GM19043 (cell line): ENCODE data around the gene MS4A1.
"Not testable (repeated sequence)": the region's sequence is repeated elsewhere in the genome, so short reads cannot be mapped to it uniquely, and the experiment has no call there.

Experiments used
- ATAC-seq: cut with Tn5 transposase; IDR thresholded peaks from one replicate; pipeline ENCODE4 v1.9.1; 2021; ENCODE audit warnings: low read depth; ENCODE audit not compliant: unreplicated experiment

MS4A1 gene

GRCh38 chr11:60500276-60500910, 44.7 kb downstream of the MS4A1 start:
- ATAC-seq, result no peak

GRCh38 chr11:60502221-60502775, 46.7 kb downstream of the MS4A1 start:
- ATAC-seq, result no peak

- no peak for ATAC-seq
Observed at GRCh38 chr11:60504219-60504905, 48.7 kb downstream of the MS4A1 start.

- not testable (repeated sequence) for ATAC-seq
Observed at GRCh38 chr11:60509609-60510008, 54.0 kb downstream of the MS4A1 start.

DNA sequence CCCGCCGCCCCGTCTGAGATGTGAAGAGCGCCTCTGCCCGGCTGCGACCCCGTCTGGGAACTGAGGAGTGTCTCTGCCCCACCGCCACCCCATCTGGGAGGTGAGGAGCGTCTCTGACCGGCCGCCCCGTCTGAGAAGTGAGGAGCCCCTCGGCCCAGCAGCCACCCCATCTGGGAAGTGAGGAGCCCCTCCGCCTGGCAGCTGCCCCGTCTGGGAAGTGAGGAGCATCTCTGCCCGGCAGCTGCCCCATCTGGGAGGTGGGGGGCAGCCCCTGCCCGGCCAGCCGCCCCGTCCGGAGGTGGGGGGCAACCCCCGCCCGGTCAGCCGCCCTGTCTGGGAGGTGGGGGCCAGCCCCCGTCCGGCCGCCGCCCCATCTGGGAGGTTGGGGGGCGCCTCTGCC, 54.6 kb downstream of the MS4A1 start:
- ATAC-seq, result not testable (repeated sequence)

- no peak for ATAC-seq
Observed at GRCh38 chr11:60511393-60511792, 55.7 kb downstream of the MS4A1 start.

DNA sequence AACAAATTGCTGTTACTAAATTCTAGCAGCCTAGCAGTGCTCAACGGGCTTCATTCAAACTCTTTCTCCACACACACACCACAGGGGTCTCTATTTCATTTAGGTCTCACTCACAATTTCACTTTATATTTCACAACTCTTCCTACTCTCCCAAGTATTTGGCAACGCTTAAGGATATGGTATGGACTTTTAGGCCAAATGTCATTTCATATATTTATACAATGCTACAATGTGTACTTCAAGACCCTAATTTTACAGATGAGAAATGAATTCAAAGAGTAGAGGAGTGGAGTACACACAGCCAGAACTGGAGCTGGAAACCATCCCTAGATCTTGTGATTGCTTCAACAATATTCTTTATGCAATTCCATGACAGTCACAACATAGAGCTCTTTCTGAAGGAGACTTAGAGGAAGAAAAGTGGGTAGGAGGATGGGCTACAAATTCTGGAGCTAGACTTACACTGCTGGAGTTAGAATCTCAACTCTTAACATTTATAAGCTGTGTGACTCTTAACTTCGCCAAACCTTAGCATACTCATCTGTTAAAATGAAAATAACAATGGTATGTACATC, 57.1 kb downstream of the MS4A1 start:
- ATAC-seq, result no peak

DNA sequence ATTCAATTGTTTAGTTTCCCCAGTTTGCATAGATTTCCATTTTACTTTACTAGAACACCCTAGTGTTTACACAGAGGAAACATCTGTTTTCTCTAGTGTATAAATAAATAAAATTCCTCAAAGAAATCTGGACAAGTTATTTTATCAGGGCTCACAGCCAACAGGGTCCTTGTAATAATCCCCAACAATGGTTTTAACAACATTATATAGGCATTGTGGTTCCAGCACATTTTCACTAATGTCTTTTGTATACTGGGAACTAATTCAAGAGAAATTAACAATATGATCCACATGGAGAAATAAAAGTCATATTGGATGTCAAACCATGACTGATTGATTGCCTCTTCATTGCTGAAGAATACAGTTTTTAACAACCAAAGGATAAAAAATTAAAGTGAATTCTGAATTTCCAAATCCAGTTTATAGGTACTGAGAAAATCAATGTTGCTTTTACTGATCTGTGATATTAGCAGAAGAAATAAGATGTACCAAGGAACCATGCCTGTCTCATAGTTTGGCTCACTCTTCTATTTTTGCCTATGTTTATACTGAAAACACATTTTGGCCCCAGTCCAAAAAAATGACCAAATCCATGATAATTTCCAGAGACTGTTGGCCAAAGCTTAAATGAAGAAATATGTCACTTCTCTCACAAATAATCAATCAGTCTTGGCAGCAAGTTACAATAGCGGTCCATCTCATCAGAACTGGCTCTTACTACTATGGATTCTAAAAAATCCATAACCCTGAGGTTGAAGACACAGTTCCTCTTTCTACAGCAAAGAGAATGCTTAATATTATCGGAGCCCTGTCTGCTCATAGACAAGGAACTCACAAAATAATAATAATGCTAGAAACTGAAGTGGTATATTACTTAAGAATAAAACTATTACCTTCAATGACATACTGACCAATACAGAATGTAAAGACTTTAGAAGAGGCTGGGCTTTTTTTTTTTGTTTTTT, 58.1 kb downstream of the MS4A1 start:
- ATAC-seq, result no peak

DNA sequence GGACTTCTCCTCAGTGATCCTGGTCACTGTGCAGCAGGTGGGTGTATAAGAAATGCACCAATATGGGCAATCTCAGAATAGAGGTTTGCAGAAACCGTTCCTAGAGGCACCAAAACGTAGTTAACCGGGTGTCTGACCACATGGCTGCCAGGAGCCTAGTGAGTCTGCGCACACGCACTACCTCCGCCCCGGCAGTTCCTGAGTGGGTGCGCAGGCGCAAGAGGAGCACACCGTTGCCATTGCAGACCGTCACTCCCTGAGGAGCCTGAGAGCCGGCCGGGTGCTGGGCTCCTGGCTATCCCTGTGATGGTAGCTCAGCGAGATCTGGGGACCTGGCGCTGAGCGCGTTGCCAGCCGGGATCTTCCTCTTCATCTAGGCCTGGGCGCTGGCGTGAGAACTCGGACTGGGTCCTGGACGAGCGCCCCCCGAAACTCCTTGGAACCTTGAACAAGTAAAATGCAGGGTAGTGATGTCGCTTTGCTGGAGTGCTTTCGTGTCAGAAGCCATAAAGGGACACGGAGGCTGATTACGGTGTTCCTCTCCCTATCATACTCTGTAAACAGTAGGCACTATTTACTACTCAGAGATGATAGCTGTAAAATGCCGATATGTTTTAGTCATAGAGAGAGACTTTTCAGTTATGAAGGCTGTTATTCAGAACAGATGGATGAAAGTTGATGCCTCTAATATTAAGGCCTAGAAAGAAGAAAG, 59.7 kb downstream of the MS4A1 start, which contains the start of gene MS4A13:
Gene MS4A13, plus strand, starts transcription at position 249 of the 712 bp plus-strand sequence. CDS start 2,692 bp downstream, outside the sequence.
- no peak for ATAC-seq
